ENCODE data around the gene LAT.

GRCh38 chr16:28990375-28991040, 5.7 kb downstream of the LAT start:
- TF ChIP-seq TCF7L2 (IDR thresholded peaks at IDR 0.05; ENCODE audit: low read depth, low read length): no peak
- no peak for TF ChIP-seq CTCF (IDR thresholded peaks at IDR 0.05)
